Coronary artery (tissue), 2 donors: ENCODE data around the gene LRTM2.
A peak's percentile ranks its signal among the peaks of the same experiment; 100 is the strongest.

Experiments
- DNase-seq: peaks from one replicate; pipeline ENCODE4 v3.0.0-alpha.2; 2017; ENCODE audit warnings: low spot score
- H3K27ac ChIP-seq, 2 donors: fragments of 200-600 bp; sonication (generic); one replicate each; pipeline ENCODE4 v1.5.1; 2016 to 2019
- H3K4me3 ChIP-seq: fragments of 200-600 bp; sonication (generic); 2 replicates; pipeline ENCODE4 v1.5.1; 2016; ENCODE audit warnings: mild to moderate bottlenecking, moderate library complexity
- CTCF ChIP-seq: fragments of 200-600 bp; sonication (generic); IDR thresholded peaks from one replicate; pipeline ENCODE4 v1.5.1; 2019; ENCODE audit warnings: antibody characterized with exemption

Gene LRTM2

GRCh38 chr12:1851151-1851701 lies 30.9 kb downstream of the LRTM2 start:
- DNase-seq: no peak
- Histone ChIP-seq H3K27ac (no peak overlapping the region), H3K4me3 (no peak overlapping the region)
- TF ChIP-seq CTCF: no peak

- Histone ChIP-seq H3K4me3 (no peak overlapping the region), H3K27ac (no peak overlapping the region)
- DNase-seq: no peak
- no peak for TF ChIP-seq CTCF
These were observed 31.7 kb downstream of the LRTM2 start for GRCh38 chr12:1852076-1852475.

DNA sequence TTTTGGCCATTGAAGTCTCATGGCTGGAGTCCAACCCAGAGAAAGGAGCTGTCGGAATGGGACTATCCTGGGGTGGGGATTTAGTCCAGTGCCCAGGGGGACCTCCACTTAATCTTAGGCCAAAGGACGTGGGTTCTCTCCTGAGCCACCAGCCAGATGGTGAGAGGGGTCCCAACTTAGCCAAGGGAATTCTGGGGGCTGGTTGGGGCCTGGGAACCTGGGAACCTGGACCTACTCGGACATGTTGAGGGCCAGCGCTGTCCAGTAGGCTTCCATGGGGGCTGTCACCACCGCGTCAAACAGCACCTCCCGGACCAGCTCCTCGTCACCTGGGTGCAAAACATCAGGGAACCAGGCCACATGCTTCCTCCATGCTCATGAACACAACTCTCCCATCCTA lies 33.4 kb downstream of the LRTM2 start:
- H3K27ac ChIP-seq: no peak overlapping the region
- TF ChIP-seq CTCF: no peak
- no peak overlapping the region for H3K4me3 ChIP-seq
- DNase-seq: peak; percentile 52

GRCh38 chr12:1855241-1855640 lies 34.9 kb downstream of the LRTM2 start:
- TF ChIP-seq CTCF: no peak
- DNase-seq: peak; percentile 26
- Histone ChIP-seq H3K27ac (no peak overlapping the region), H3K4me3 (no peak overlapping the region)

- no peak for TF ChIP-seq CTCF
- peak; percentile 62 for DNase-seq
- Histone ChIP-seq H3K4me3 (no peak overlapping the region), H3K27ac (no peak overlapping the region)
These were observed 36.7 kb downstream of the LRTM2 start for GRCh38 chr12:1857086-1857485.

- H3K27ac ChIP-seq: no peak overlapping the region
- DNase-seq: peak; percentile 46
These were observed 37.5 kb downstream of the LRTM2 start for GRCh38 chr12:1857821-1858220.

More at GRCh38 chr12:1857821-1858220, 37.5 kb downstream of the LRTM2 start:
- TF ChIP-seq CTCF: no peak
- no peak overlapping the region for H3K4me3 ChIP-seq
